Suprapubic skin (tissue), 4 donors: ENCODE measurements around the gene UTY. TPM values are rescaled to one million over a fixed set of nuclear protein-coding genes. Genes with fewer than 3 reads are reported as not detected.

ENCODE experiments used
- DNase-seq, 2 donors: peaks; one replicate each; pipeline ENCODE4 v3.0.0-alpha.2; 2019; ENCODE audit warnings: low spot score in 2 of 2
- H3K27ac ChIP-seq: fragments of 200-600 bp; sonication (generic); one replicate; pipeline ENCODE4 v1.5.1; 2019
- H3K27me3 ChIP-seq: fragments of 200-600 bp; sonication (generic); one replicate; pipeline ENCODE4 v1.5.1; 2019
- H3K36me3 ChIP-seq: fragments of 200-600 bp; sonication (generic); one replicate; pipeline ENCODE4 v1.5.1; 2019
- H3K4me1 ChIP-seq: fragments of 200-600 bp; sonication (generic); one replicate; pipeline ENCODE4 v1.5.1; 2019
- H3K4me3 ChIP-seq: fragments of 200-600 bp; sonication (generic); one replicate; pipeline ENCODE4 v1.5.1; 2019; ENCODE audit warnings: mild to moderate bottlenecking
- H3K9me3 ChIP-seq: fragments of 200-600 bp; sonication (generic); one replicate; pipeline ENCODE4 v1.5.1; 2019
- CTCF ChIP-seq, 2 donors: fragments of 200-600 bp in 1 of 2; fragments of 450-650 bp in 1 of 2; sonication (generic) in 1 of 2; IDR thresholded peaks; one replicate each; pipeline ENCODE4 v1.5.1; 2016 to 2019; ENCODE audit warnings: antibody characterized with exemption in 2 of 2, mild to moderate bottlenecking in 1 of 2, moderate library complexity in 1 of 2
- EP300 ChIP-seq: sonication (generic); formaldehyde crosslinking; IDR thresholded peaks from one replicate; pipeline ENCODE4 v1.6.1; 2017; ENCODE audit warnings: antibody characterized with exemption
- POLR2A ChIP-seq, 2 donors: fragments of 450-650 bp; IDR thresholded peaks; one replicate each; pipeline ENCODE4 v1.6.1; 2017; ENCODE audit warnings: antibody characterized with exemption in 2 of 2, mild to moderate bottlenecking in 2 of 2, moderate library complexity in 2 of 2
- POLR2AphosphoS5 ChIP-seq, 3 donors: sonication (generic); formaldehyde crosslinking; IDR thresholded peaks; one replicate each; pipeline ENCODE4 v1.6.1; 2017; ENCODE audit warnings: antibody characterized with exemption in 3 of 3
- WGBS: methylation state at CpG from one replicate; pipeline ENCODE4 v1.1.5; 2018; 5-methylcytosine and 5-hydroxymethylcytosine counted together
- total RNA-seq, 4 donors: library from RNA; depleted of rRNA; stranded (reverse); fragments of >200 nt; gene quantifications; one replicate each; pipeline ENCODE4 v1.1.0, GENCODE V29; 2016

Gene UTY
- total RNA-seq, 4 donors from 2014 or later = 0.11 to 40.0 (median 17.5) TPM

DNA sequence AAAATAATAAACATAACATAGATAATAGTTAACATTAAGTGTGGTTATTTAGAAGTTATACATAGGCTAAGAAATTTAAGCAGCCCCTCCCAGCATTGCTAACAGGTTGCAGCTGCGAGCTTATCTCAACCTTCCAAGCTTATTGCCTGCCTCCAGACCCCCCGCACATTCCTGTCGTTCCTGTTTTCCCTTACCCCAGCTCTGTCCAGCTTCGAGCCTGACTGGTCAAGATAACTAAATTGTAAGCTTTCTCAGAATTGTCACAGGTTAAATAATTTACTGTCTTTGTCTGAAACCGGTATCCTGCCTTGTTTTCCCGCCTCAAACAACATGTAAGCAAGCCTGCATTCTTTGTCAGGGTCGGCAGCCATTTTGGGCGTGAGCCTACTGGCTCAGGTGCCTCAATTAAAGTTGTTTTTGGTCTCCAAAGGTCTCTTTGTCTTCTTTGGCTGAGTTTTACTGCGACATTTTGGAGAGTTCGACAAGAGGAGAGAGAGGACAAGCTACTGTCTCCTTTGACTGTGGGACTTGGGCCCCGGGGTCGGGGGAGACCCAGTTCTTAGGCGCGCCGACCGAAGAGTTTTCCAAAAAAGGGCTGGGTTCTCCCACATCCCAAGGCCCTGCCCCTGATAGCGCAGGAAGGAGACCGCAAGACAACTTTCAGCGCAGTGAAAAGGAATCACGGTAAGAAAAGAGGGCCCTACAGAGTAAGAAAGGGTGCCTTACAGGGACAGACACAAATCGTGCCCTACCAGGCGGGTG lies 44.4 kb downstream of the UTY start:
- Histone ChIP-seq H3K36me3 (no peaks in the 10 kb centered on the region), H3K4me1 (no peaks in the 10 kb centered on the region), H3K4me3 (no peak overlapping the region), H3K27ac (no peak overlapping the region), H3K9me3 (no peaks in the 10 kb centered on the region), H3K27me3 (no peaks in the 10 kb centered on the region)
- no peak for DNase-seq
- WGBS = no CpG with 5 or more reads among the region's 22 CpGs
- TF ChIP-seq EP300 (no peak), POLR2AphosphoS5 (IDR thresholded peaks at IDR 0.05) (no peak), CTCF (IDR thresholded peaks at IDR 0.05) (no peak)

DNA sequence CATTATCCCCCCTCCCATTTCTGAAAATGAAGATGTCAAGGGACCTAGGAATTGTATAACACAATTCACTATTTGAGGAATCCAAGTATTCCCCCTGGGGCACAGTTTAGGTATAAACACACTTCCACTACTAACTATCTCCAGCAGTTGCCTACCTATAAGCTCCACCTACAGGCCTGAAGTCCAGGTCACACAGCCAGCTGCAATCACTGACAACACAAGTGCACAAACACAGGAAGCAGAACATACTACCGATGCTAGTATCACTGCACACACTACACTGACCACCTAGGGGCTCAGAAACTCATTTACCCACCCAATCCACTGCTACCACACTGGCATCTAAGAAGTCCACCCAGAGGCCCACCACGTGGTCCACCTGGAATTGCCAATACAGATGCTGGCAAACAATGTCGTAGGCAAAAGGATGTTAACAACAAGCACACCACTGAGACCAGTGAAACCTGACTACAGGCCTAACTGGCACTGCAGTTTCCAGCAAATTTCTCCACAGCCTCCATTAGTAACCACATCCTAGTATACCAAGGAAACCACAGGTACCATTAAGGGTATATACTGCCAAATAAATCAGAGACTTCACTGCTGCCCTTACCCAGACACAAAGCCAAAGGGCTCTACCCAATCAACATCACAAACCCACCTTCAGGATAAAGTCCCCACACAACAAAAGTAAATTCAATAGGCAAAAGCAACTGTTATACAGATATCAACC lies 47.4 kb downstream of the UTY start:
- H3K27ac ChIP-seq = no peak overlapping the region
- no peaks in the 10 kb centered on the region for H3K36me3 ChIP-seq
- DNase-seq = no peak
- H3K4me1 ChIP-seq = no peaks in the 10 kb centered on the region
- H3K9me3 ChIP-seq = no peaks in the 10 kb centered on the region
- no peaks in the 10 kb centered on the region for H3K27me3 ChIP-seq
- no CpG with 5 or more reads among the region's 3 CpGs for WGBS
- TF ChIP-seq POLR2A (IDR thresholded peaks at IDR 0.05) = no peak
- TF ChIP-seq CTCF (IDR thresholded peaks at IDR 0.05) = no peak
- TF ChIP-seq POLR2AphosphoS5 (IDR thresholded peaks at IDR 0.05) = no peak
- TF ChIP-seq EP300 = no peak
- H3K4me3 ChIP-seq = no peak overlapping the region

DNA sequence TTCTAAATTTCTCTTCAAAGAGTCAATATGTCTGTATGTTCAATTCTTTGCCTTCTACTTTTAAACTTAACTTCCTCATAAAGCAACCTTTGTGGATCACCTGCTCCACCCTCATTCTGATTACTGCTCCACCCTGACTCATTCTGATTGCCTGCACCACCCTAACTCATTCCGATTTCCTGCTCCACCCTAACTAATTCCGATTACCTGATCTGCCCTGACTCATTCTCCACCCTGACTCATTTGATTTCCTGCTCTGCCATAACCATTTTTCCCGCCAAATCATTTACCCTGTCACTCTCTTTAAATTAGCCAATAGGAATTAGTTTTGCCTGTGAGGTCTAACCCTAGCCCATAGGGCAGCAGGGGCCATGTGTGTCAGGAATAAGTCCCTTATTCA lies 50.3 kb downstream of the UTY start:
- no peak for DNase-seq
- Histone ChIP-seq H3K4me1 (no peaks in the 10 kb centered on the region), H3K36me3 (no peaks in the 10 kb centered on the region), H3K4me3 (no peak overlapping the region), H3K9me3 (no peaks in the 10 kb centered on the region), H3K27ac (no peak overlapping the region), H3K27me3 (no peaks in the 10 kb centered on the region)
- WGBS = no CpG with 5 or more reads among the region's 3 CpGs
- TF ChIP-seq POLR2AphosphoS5 (IDR thresholded peaks at IDR 0.05) (no peak), POLR2A (IDR thresholded peaks at IDR 0.05) (no peak), CTCF (IDR thresholded peaks at IDR 0.05) (no peak), EP300 (no peak)

DNA sequence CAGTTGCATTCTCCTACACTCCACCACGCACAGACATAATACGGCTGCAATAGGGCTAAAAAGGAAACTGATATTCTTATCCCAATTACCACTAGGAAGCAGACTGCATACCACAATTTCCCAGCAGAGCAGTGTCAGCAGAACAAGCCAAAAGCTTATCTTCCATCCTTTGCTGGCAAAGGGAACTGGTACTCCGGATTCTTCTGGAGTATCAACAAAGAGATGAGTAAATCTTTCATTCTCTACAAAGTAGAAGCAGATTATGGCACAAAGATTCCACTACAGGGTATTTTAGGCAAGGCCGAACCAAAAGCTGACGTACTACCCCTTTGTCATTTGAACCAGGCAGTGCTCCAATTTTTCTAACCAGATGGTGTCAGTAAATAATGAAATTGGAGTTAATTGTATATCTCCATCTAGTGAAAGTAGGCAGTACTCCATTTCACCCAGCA lies 56.5 kb downstream of the UTY start:
- no CpG with 5 or more reads among the region's 5 CpGs for WGBS
- no peak for DNase-seq
- H3K27ac ChIP-seq = no peak overlapping the region

More for the DNA sequence above, 56.5 kb downstream of the UTY start:
- H3K27me3 ChIP-seq = no peaks in the 10 kb centered on the region
- H3K4me3 ChIP-seq = no peak overlapping the region
- peaks cover 5% of the 10 kb centered on the region for H3K4me1 ChIP-seq
- TF ChIP-seq EP300 (no peak), POLR2A (IDR thresholded peaks at IDR 0.05) (no peak), POLR2AphosphoS5 (IDR thresholded peaks at IDR 0.05) (no peak), CTCF (IDR thresholded peaks at IDR 0.05) (no peak)
- no peaks in the 10 kb centered on the region for H3K9me3 ChIP-seq
- H3K36me3 ChIP-seq = no peaks in the 10 kb centered on the region
